Stimulated activated CD4-positive, alpha-beta T cell treated with anti-CD3 and anti-CD28 coated beads, Interleukin-12 subunit alpha, Interleukin-12 subunit beta, amount 100 ng/mL, for 4 hours (primary cell): Measurements from ENCODE around the gene HRH1.
"Not testable (repeated sequence)": the region's sequence is repeated elsewhere in the genome, so short reads cannot be mapped to it uniquely, and the experiment has no call there.

Experiments used
- DNase-seq: peaks from one replicate; pipeline ENCODE4 v3.0.0-alpha.2; 2020

The HRH1 gene

GRCh38 chr3:11143476-11143875, 10.8 kb upstream of the HRH1 start:
- DNase-seq = no peak

GRCh38 chr3:11144996-11145395, 9.3 kb upstream of the HRH1 start:
- no peak for DNase-seq

- DNase-seq = no peak
Measured at GRCh38 chr3:11145888-11146287, 8.4 kb upstream of the HRH1 start.

- DNase-seq = no peak
Measured at GRCh38 chr3:11146773-11147660, 7.3 kb upstream of the HRH1 start.

DNA sequence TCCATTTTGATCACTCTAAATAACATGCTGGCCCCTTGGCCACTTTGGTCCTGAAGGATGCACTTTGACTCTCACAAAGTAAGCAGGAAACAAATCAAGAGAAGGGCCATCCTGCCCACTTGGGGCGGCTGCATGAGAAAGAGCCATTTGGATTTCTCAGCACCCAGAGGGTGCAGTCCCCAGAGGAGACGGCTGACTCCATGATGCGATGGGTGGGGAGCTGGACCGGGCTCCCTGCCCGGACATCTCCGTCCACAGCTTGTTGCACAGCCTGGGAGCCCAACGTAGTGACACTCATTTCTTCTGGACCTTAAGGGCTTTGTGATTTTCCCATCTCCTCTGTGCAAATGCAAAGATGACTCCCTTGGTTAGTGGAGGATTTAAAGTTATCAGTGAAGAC, 4.0 kb upstream of the HRH1 start:
- DNase-seq = no peak

DNA sequence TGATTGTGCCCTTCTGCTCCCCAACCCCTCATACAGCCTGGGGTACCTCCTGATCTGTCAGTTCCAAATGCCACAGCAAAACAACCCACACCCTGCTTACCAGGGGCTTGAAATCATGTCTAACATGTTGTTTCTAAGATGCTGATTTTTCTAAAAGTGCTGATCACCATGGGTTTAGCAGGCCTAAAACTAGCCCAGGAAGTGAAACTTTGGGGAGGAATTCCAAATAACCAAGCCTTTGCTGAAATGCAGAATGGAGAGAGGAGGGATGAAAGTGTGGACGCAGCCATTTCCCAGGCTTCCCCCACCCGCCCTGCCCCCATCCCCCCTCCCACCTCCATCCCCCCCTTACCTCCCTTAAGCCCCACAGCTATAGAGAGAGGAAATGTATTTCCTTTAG, 2.0 kb upstream of the HRH1 start:
- DNase-seq = no peak

DNA sequence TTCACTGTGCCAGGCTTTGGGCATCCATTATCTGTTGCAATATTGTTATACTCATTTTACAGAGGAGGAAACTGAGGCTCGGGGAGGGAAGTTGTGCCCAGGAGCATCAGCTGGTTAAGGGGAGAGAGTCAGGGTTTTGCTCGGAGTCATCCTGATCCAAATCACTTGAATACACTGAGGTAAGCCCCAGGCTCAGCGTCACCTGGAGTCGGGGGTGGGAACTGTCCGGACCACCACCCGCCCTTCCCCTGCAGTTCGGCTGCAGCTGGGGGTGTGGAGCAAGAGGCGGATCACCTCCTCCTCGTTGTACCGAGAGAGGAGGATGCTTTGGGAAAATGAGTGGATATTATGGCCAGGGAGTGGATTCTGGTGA, 646 bp downstream of the HRH1 start:
- no peak for DNase-seq

GRCh38 chr3:11155341-11156025, 1.2 kb downstream of the HRH1 start:
- no peak for DNase-seq

- DNase-seq = no peak
Measured at GRCh38 chr3:11156026-11156410, 1.7 kb downstream of the HRH1 start.

GRCh38 chr3:11157421-11157820, 3.1 kb downstream of the HRH1 start:
- DNase-seq = no peak

DNA sequence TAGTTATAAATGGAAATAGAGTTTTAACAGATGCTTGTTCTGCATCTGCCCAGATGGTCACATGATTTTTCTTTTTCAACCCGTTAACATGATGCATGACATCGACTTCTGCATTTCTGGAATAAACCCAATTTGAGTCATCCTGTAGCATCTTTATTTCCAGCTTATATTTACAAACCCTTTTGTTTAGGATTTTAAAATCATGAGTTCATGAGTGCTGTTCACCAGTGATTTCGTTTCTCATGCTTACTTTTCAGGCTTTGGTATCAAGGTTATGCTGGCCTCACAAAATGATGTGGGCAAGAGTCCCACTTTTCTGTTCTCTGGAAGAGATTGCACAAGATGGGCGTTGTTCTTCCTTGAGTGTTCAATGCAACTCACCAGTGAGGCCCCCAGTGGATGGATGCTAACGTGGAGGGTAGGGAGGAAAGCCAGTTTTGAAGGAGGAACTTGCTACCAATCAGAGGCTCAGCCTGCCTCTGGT, 5.2 kb downstream of the HRH1 start:
- no peak for DNase-seq

DNA sequence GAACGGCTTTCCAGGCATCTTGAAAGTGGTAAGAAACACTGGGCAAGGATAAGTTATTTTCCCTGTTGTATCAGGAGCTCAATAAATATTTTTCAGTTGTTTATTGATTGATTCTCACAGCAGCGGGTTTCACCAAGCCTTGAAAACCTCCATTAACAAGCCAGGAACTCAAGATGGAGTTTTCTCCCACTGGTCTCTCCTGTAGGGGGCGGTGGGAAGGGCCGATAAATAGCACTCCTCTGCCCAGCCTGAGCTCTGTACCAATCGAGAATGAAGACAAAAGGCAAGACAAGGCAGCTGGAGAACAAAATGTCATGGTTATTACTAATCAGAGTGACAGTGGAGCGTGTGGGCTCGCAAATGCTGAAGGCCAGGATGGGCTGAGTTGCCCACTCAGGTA, 7.4 kb downstream of the HRH1 start:
- no peak for DNase-seq

GRCh38 chr3:11162401-11163345, 8.4 kb downstream of the HRH1 start:
- no peak for DNase-seq

DNA sequence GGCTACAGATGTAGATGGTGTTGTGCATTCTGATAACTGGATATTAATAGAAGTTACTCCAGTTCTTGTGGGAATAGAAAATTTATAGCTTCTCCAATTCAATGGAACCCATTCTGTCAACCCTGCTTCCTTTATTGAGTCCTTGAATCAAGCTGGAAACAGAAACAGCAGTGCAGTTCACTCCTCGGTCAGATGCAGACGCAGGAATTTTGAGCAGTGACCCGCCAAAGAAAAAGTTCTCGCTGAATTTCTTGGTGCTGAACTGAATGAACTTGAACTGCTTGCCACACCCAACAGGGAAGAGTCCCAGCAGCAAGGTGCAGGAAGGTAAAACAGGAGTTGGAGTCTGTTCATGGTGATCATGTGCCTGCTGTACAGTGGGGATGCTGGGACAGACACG, 10.3 kb downstream of the HRH1 start:
- no peak for DNase-seq

DNA sequence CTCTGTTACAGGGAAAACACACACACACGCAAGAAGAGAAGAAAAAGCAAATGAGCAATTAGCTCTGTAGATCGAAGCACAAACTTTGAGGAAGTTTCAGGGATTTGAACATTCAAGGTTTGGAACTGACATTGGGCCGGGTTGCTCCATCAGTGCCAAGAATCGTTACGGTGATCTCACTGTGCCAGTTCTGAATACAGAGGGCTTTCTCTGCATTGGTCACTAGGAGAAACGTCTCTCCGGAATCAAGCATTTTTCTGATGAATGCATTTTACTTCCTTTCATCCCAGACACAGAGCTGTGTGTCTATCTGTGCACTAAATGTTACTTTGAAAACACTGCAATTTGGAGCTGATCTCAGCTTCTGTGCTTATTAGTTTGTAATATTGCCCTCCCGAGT, 11.2 kb downstream of the HRH1 start:
- DNase-seq = no peak

- DNase-seq = not testable (repeated sequence)
Measured at GRCh38 chr3:11166807-11167400, 12.6 kb downstream of the HRH1 start.

GRCh38 chr3:11167590-11167989, 13.3 kb downstream of the HRH1 start:
- no peak for DNase-seq

DNA sequence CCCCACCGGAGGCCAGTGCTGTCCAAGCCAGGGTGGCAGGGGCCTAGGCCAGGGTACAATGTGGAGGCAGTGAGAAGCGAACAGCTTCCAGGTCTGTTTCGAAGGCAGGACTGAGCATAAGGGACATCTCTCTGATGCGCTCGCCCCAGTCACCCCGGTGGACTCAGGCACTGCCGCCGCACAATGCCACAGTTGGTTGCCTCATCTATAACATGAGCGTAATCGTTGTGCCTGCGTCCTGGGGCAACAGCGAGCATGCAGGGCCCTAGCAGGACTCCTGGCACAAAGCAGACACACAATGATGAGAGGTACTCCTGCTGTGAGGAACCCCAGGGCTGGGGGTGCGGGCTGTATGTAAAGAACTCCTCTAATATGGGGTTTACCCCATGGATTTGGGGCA, 14.1 kb downstream of the HRH1 start:
- DNase-seq = no peak

- DNase-seq = no peak
Measured at GRCh38 chr3:11168881-11169805, 14.8 kb downstream of the HRH1 start.

DNA sequence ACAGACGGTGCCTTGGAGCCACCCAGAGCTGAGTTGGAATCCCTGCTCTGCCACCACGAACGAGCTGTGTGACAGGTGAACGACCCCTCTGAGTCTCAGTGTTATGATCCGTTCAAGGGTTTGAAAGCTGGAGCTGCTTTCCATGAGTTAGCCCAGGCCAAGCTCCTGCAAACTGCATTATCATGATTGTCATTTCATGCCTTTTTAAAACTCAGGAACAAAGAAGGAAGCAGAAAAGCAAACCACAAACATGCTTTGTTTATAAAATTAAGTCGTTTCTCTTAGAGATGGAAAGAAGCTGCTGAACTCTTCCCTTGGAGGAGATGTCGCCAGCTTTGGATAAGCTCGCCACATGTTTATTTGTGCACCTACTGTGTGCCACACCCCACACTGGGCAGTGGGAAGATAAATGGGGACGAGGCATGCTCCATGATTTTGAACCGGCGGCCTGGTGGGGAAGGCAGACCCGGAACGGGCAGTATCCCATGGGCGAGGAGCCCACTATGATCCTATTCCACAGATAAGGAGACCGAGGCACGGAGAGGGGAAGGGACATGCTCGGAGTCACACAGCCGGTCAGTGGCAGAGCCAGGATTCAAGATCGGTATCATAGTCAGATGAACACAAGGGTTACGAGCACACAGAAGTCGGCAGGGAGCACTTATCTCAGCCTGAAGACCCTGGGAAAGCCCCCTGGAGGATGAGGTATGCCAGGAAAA, 15.9 kb downstream of the HRH1 start:
- DNase-seq = no peak

- DNase-seq = no peak
Measured at GRCh38 chr3:11172096-11172690, 17.9 kb downstream of the HRH1 start.
